Measurements from ENCODE around the gene KIAA1549. TPM values are rescaled to one million over a fixed set of nuclear protein-coding genes. Genes with fewer than 3 reads are reported as not detected.

KIAA1549 gene
- total and polyA plus RNA-seq, 2 of the 4 experiments (the other 2 are of a cell fraction), result 1.3 to 3.3 TPM

DNA sequence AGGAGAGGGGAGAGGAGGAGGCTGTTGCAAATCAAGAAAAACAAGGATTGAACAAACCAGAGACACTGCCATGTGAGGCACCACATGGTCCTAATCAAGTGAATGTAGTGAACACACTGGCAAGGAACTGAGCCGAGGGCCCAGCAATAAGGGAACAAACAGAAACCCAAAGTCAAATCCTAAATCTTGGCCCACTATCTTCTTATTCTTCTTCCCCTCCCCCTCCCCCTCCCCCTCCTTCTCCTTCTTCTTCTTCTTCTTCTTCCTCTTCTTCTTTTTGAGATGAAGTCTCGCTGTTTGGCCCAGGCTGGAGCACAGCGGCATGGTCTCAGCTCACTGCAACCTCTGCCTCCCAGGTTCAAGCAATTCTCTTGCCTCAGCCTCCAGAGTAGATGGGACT, 24.0 kb downstream of the KIAA1549 start:
- Histone ChIP-seq H2BK20ac (ENCODE audit: low read depth, low read length) (no peak overlapping the region), H3K27me3 (ENCODE audit: control insufficient read depth, insufficient read depth, low read length) (no peaks in the 10 kb centered on the region), H3K4me3 (ENCODE audit: insufficient read depth, low read depth, low read length) (no peak overlapping the region), H2BK5ac (ENCODE audit: low read depth, low read length, poor library complexity, severe bottlenecking) (no peak overlapping the region), H3K56ac (ENCODE audit: extremely low read depth, insufficient read depth, low read length) (no peak overlapping the region), H3K27ac (ENCODE audit: insufficient read depth, low read length) (no peak overlapping the region), H3K36me3 (ENCODE audit: control insufficient read depth, insufficient read depth, low read length) (no peaks in the 10 kb centered on the region), H3K9me3 (ENCODE audit: control insufficient read depth, insufficient read depth, low read length) (no peaks in the 10 kb centered on the region), H2BK15ac (ENCODE audit: low read depth, low read length) (no peak overlapping the region), H4K91ac (ENCODE audit: insufficient read depth, low read depth, low read length) (no peak overlapping the region), H3K4me1 (ENCODE audit: control insufficient read depth, insufficient read depth, low read length) (peaks cover 3% of the 10 kb centered on the region; the same call in 1 of the 2 replicates), H3K4me2 (ENCODE audit: low read depth, low read length) (no peak overlapping the region), H3K9me1 (ENCODE audit: insufficient read depth, low read length) (no peaks in the 10 kb centered on the region; the same call in 1 of the 2 replicates), H3K18ac (ENCODE audit: low read depth, low read length) (no peak overlapping the region), H4K20me1 (ENCODE audit: insufficient read depth, low read length) (no peaks in the 10 kb centered on the region), H3K23ac (ENCODE audit: low read depth, low read length) (no peak overlapping the region), H3K9ac (ENCODE audit: low read depth, low read length) (no peak overlapping the region), H2AK5ac (ENCODE audit: low read depth, low read length) (no peak overlapping the region), H4K5ac (ENCODE audit: low read depth, low read length) (no peak overlapping the region), H4K8ac (ENCODE audit: low read depth in 2 of 2, low read length in 2 of 2) (no peak overlapping the region), H3K79me1 (ENCODE audit: low read depth in 1 of 2, low read length in 2 of 2) (peaks cover 11 to 15% of the 10 kb centered on the region in 2 experiments; a peak in 3 of 4 replicates), H2AFZ (replicated peaks; ENCODE audit: low read length, poor library complexity) (no peak overlapping the region), H2BK120ac (ENCODE audit: low read depth, low read length) (no peak overlapping the region), H3K4ac (ENCODE audit: low read depth, low read length) (no peak overlapping the region), H2AK9ac (replicated peaks; ENCODE audit: low read depth, low read length, poor library complexity) (no peak overlapping the region), H3K14ac (replicated peaks; ENCODE audit: low read depth, low read length) (no peak overlapping the region)
- intact Hi-C loops (cut with micrococcal nuclease) (no loop called here), dilution Hi-C loops (cut with HindIII; ENCODE audit: low sequenced_read_pairs, unreplicated experiment) (no loop called here), in situ Hi-C loops (cut with MboI; ENCODE audit: low sequenced_read_pairs) (no loop called here)
- ATAC-seq (ENCODE audit: low read depth) (no peak), DNase-seq (no peak)
- CTCF ChIA-PET, result no interaction called here
- no TSS peak for BruUV-seq (replicated peaks)
- TF ChIP-seq MXI1 (IDR thresholded peaks at IDR 0.05; ENCODE audit: borderline replicate concordance, low read depth, low read length) (no peak), CHD1 (IDR thresholded peaks at IDR 0.05; ENCODE audit: low read depth, low read length) (no peak), MAFK (IDR thresholded peaks at IDR 0.05; ENCODE audit: low read depth, low read length) (no peak), RCOR1 (IDR thresholded peaks at IDR 0.05; ENCODE audit: insufficient replicate concordance, low read length) (no peak), SMC3 (IDR thresholded peaks at IDR 0.05; ENCODE audit: low read depth, low read length) (no peak), POLR2A (IDR thresholded peaks at IDR 0.05; ENCODE audit: low read depth, low read length) (no peak), BHLHE40 (IDR thresholded peaks at IDR 0.05; ENCODE audit: low read depth, low read length) (no peak)
- TF ChIP-seq, protein P1, sequence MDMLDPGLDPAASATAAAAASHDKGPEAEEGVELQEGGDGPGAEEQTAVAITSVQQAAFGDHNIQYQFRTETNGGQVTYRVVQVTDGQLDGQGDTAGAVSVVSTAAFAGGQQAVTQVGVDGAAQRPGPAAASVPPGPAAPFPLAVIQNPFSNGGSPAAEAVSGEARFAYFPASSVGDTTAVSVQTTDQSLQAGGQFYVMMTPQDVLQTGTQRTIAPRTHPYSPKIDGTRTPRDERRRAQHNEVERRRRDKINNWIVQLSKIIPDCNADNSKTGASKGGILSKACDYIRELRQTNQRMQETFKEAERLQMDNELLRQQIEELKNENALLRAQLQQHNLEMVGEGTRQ (IDR thresholded peaks at IDR 0.05; ENCODE audit: low read depth, low read length), result no peak
- POLR2A ChIA-PET (ENCODE audit: unreplicated experiment), result no interaction called here
- no CpG with 5 or more reads among the region's 3 CpGs for WGBS, 2 experiments (ENCODE audit: extremely low coverage in 2 of 2, insufficient read length in 1 of 2)
